Measurements from ENCODE around the gene ZNF284. TPM values are rescaled to one million over a fixed set of nuclear protein-coding genes. Genes with fewer than 3 reads are reported as not detected.

Gene ZNF284
- total RNA-seq, 4 donors from 2014 or later, result 1.3 to 2.9 (median 2.5) TPM

- H3K36me3 ChIP-seq, result peaks cover 56 to 63% (median 58%) of the 10 kb centered on the region in 4 donors
- no peak for TF ChIP-seq EP300 (IDR thresholded peaks at IDR 0.05)
- TF ChIP-seq POLR2AphosphoS5 (IDR thresholded peaks at IDR 0.05), result no peak
- no peak for TF ChIP-seq POLR2A (IDR thresholded peaks at IDR 0.05; ENCODE audit: low read depth)
- TF ChIP-seq, protein P1, sequence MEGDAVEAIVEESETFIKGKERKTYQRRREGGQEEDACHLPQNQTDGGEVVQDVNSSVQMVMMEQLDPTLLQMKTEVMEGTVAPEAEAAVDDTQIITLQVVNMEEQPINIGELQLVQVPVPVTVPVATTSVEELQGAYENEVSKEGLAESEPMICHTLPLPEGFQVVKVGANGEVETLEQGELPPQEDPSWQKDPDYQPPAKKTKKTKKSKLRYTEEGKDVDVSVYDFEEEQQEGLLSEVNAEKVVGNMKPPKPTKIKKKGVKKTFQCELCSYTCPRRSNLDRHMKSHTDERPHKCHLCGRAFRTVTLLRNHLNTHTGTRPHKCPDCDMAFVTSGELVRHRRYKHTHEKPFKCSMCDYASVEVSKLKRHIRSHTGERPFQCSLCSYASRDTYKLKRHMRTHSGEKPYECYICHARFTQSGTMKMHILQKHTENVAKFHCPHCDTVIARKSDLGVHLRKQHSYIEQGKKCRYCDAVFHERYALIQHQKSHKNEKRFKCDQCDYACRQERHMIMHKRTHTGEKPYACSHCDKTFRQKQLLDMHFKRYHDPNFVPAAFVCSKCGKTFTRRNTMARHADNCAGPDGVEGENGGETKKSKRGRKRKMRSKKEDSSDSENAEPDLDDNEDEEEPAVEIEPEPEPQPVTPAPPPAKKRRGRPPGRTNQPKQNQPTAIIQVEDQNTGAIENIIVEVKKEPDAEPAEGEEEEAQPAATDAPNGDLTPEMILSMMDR (IDR thresholded peaks at IDR 0.05), result no peak
- no peak overlapping the region for H3K4me3 ChIP-seq
- no peaks in the 10 kb centered on the region for H3K4me1 ChIP-seq
- no peaks in the 10 kb centered on the region for H3K27me3 ChIP-seq
- H3K27ac ChIP-seq (replicated peaks in 1 of 4), result no peak overlapping the region
- WGBS, result 80% methylated on average over 1 of the region's 1 CpG
- no peak for DNase-seq (ENCODE audit: extremely low spot score)
- H3K9me3 ChIP-seq, result peaks cover 9 to 98% (median 93%) of the 10 kb centered on the region in 4 donors
- intact Hi-C loops (cut with DNase I), result no loop called here
These were observed 39.9 kb upstream of the ZNF284 start for GRCh38 chr19:44032001-44032610.

DNA sequence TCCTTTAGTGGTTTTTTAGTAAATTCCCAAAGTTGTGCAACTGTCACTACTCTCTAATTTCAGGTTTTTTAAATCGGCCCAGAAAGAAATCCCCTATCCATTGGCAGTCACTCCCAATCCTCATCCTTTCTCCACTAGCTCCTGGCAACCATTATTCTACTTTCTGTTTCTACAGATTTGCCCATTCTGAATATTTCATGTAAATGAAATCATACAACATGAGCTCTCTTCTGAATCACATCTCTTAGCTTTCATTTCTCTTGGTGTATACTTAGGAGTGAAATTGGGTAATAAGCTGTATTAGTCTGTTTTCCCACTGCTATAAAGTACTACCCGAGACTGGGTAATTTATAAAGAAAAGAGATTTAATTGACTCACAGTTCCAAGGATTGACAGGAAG is 29.8 kb upstream of the ZNF284 start:
- no peak overlapping the region for H3K4me3 ChIP-seq
- H3K27me3 ChIP-seq, result no peaks in the 10 kb centered on the region
- TF ChIP-seq POLR2AphosphoS5 (IDR thresholded peaks at IDR 0.05) (no peak), POLR2A (IDR thresholded peaks at IDR 0.05; ENCODE audit: low read depth) (no peak), EP300 (IDR thresholded peaks at IDR 0.05) (no peak)
- TF ChIP-seq, protein P1 (IDR thresholded peaks at IDR 0.05), result no peak
- DNase-seq (ENCODE audit: extremely low spot score), result no peak
- peaks cover 0 to 62% (median 19%) of the 10 kb centered on the region in 4 donors for H3K9me3 ChIP-seq
- 74% methylated on average over 2 of the region's 2 CpGs for WGBS
- H3K27ac ChIP-seq (replicated peaks in 1 of 4), result no peak overlapping the region
- no peaks in the 10 kb centered on the region for H3K36me3 ChIP-seq
- no peaks in the 10 kb centered on the region for H3K4me1 ChIP-seq
- intact Hi-C loops (cut with DNase I), result no loop called here

- DNase-seq (ENCODE audit: extremely low spot score), result no peak
- intact Hi-C loops (cut with DNase I), result loop anchor here (5.0 to 10.0 kb wide), 2 partner anchors 46 to 61 kb away; partner anchors contain the start of genes ZNF225 and ZNF230
- H3K4me3 ChIP-seq, result peak overlapping the region; percentile 64 to 80 (median 72)
- H3K36me3 ChIP-seq, result peaks cover 6 to 13% (median 11%) of the 10 kb centered on the region in 4 donors
- H3K4me1 ChIP-seq, result peaks cover 14 to 21% (median 19%) of the 10 kb centered on the region in 4 donors
- peak overlapping the region; percentile 6 to 77 (median 72) for H3K27ac ChIP-seq (replicated peaks in 1 of 4)
- peaks cover 0 to 8% (median 0%) of the 10 kb centered on the region in 4 donors for H3K9me3 ChIP-seq
- H3K27me3 ChIP-seq, result peaks cover 0 to 30% (median 0%) of the 10 kb centered on the region in 4 donors
- TF ChIP-seq POLR2AphosphoS5 (IDR thresholded peaks at IDR 0.05) (no peak), EP300 (IDR thresholded peaks at IDR 0.05) (no peak), POLR2A (IDR thresholded peaks at IDR 0.05; ENCODE audit: low read depth) (no peak)
- TF ChIP-seq, protein P1 (IDR thresholded peaks at IDR 0.05), result no peak
- 14% methylated on average over 19 of the region's 21 CpGs for WGBS
These were observed 21.0 kb upstream of the ZNF284 start for GRCh38 chr19:44050740-44051649.

GRCh38 chr19:44051650-44052402 is 20.1 kb upstream of the ZNF284 start, which contains the start of gene ZNF223:
TSS of gene ZNF223 (plus strand) at chr19:44052036. CDS start at chr19:44055177, 3,141 bp downstream.
- peak within 1 kb of the TSS; percentile 64 to 80 (median 72) for H3K4me3 ChIP-seq
- H3K27ac ChIP-seq (replicated peaks in 1 of 4), result peak within 1 kb of the TSS; percentile 70 to 77 (median 75)
- H3K9me3 ChIP-seq, result peaks cover 0 to 8% (median 0%) of the 10 kb centered on the region in 4 donors
- DNase-seq (ENCODE audit: extremely low spot score), result peak; percentile 97
- peaks cover 14 to 21% (median 19%) of the 10 kb centered on the region in 4 donors for H3K4me1 ChIP-seq
- peak; percentile 47 for TF ChIP-seq EP300 (IDR thresholded peaks at IDR 0.05)
- TF ChIP-seq, protein P1 (IDR thresholded peaks at IDR 0.05), result no peak
- TF ChIP-seq POLR2AphosphoS5 (IDR thresholded peaks at IDR 0.05), result peak; percentile 73 to 94
- under 1% methylated on average over 37 of the region's 38 CpGs for WGBS
- H3K36me3 ChIP-seq, result peaks cover 6 to 18% (median 12%) of the 10 kb centered on the region in 4 donors
- H3K27me3 ChIP-seq, result peaks cover 0 to 30% (median 0%) of the 10 kb centered on the region in 4 donors
- intact Hi-C loops (cut with DNase I), result loop anchor here (5.0 to 10.0 kb wide), 2 partner anchors 47 to 60 kb away; partner anchors contain the start of genes ZNF225 and ZNF230
